Neural progenitor cell (in vitro differentiated cells): ENCODE results near the gene CHST6.

Source experiments
- EZH2phosphoT487 ChIP-seq: fragments of 200-600 bp; sonication (generic); IDR thresholded peaks from 2 replicates; pipeline ENCODE4 v1.6.1; 2017; ENCODE audit warnings: antibody characterized with exemption
- TF ChIP-seq, protein P1 (sequence below): fragments of 200-600 bp; sonication (generic); IDR thresholded peaks from 2 replicates; pipeline ENCODE4 v1.5.1; 2017; ENCODE audit warnings: antibody characterized with exemption, mild to moderate bottlenecking

DNA sequence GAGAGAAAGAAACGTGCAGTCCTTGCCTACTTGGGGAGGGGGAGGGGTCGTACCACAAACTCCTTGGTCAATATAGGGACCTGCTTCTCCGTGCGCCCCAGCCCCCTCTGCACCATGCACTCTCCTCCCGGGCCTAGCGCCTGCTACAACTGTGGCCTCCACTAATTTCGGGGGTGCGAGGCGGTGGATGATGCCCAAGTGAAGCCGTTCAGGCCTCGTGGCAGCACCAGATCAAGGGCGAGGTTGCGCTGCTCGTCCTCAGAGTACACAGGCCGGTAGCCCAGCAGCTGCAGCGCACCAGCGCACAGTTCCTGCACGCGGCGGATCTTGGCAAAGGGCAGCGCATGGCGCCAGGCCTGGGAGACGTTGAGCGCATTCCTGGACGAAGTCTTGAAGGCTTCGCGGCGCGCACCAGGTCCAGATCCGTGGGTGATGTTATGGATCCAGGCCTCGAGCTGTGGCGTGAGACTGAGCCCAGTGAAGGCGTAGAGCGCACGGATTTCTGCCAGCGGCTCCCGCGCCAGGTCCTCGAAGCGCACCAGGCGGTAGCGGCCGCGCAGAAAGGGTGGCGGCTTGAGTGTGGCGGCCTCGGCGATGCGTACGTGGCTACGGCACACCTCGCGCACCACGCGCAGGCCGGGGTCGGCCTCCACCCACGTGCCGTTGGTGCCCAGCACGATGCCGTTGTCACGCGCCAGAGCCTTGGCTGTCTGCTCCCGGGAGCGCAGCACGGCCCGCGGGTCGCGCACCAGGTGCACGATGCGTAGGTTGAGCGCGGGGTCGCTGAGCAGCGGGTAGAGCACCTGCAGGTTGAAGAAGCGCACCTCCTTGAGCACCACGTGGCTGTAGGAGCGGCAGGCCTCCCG is 16.5 kb downstream of the CHST6 start:
- TF ChIP-seq, protein P1, sequence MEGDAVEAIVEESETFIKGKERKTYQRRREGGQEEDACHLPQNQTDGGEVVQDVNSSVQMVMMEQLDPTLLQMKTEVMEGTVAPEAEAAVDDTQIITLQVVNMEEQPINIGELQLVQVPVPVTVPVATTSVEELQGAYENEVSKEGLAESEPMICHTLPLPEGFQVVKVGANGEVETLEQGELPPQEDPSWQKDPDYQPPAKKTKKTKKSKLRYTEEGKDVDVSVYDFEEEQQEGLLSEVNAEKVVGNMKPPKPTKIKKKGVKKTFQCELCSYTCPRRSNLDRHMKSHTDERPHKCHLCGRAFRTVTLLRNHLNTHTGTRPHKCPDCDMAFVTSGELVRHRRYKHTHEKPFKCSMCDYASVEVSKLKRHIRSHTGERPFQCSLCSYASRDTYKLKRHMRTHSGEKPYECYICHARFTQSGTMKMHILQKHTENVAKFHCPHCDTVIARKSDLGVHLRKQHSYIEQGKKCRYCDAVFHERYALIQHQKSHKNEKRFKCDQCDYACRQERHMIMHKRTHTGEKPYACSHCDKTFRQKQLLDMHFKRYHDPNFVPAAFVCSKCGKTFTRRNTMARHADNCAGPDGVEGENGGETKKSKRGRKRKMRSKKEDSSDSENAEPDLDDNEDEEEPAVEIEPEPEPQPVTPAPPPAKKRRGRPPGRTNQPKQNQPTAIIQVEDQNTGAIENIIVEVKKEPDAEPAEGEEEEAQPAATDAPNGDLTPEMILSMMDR = no peak
- TF ChIP-seq EZH2phosphoT487 = no peak
